Stimulated activated CD4-positive, alpha-beta T cell treated with anti-CD3 and anti-CD28 coated beads, Interleukin-15, amount 100 ng/mL, for 48 hours (primary cell): Measurements from ENCODE around the gene GNE.

ENCODE experiments used
- DNase-seq, 2 donors: peaks; one replicate each; pipeline ENCODE4 v3.0.0-alpha.2; 2020; ENCODE audit warnings: low read depth in 2 of 2

GNE gene

DNA sequence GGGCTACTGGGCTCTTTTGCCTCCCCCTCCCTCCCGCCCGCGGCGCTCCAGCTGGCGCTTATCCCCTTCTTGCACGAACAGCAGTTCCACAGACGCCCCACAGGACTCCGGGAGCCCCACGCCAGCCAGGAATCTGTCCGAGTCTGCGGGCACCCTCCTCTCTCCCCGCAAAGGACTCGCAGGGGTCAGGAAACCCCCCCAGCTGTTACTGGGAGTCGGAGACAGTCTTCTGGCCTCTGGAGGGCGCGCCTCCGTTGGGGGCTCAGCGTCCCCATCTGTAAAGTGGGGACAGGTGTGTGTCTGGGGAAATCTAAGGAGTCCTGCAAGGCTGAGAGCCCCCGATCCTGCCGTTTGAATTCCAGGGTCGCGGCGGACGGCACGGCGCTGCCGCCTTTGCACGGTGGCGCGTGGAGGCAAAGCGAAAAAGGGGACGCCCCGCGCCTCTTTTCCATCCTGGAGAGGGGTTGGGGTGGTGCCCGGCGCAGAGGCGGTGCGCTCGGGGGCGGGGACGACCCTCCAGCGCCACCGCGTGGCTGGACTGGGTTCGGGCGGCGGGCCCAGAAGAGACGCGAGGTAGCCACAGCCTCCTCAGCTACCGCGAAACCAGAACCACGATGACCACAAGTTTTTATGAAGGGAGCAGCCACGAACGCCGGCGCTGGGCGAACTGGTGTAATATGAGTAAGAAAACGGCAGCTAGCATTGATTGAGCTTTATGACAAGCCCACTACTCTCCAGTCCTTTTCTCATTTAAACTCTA lies 91.9 kb downstream of the GNE start:
- peak; percentile 61 to 74 for DNase-seq

DNA sequence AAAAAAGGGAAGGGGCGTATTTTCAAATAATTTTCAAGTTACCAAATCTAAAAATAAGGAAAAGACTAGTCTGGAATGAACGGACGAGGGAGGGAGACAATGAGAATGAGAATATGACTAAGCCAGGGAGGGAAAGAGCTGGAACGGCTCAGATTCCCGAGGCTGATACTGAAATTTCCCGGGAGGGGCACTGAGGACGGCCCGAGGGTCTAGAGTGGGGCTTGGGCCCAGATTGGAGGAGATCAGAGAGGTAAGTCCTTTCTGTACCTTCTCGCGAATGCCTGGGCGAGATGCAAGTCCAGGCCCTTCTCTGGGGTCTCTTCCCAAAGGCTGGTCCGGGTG lies 92.5 kb downstream of the GNE start:
- DNase-seq: no peak

DNA sequence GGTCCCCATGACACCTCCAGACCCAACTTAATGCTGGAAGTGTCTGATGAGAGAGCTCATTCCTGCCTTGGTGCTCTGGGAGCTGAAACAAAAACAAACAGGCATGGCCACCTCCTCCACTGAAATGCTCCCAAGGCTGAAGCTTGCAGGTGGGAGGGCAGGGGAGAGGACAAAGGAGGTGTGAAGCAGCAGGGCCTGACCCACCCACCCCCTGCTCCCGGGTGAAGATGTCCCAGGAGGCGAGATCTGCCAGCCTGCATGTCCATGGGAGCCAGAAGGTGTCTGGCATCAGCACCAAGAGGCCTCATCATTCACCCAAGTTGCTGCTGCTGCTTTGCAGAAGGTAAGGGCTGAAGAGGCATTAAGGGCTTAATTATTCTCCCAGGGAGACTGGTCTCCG lies 93.3 kb downstream of the GNE start:
- DNase-seq: no peak
